WTC11 (cell line): Measurements from ENCODE around the gene AGBL4. TPM values are rescaled to one million over a fixed set of nuclear protein-coding genes. Genes with fewer than 3 reads are reported as not detected.

Source experiments
- ATAC-seq: fragments of 200-7000 bp; cut with Tn5 transposase; 2 replicates; pipeline ENCODE4 v1.10.0; 2021; ENCODE audit warnings: mild to moderate bottlenecking, moderate library complexity
- CTCF ChIA-PET: fragments of 300-600 bp; sonication (Branson Sonifier 250); formaldehyde crosslinking; loops from one replicate; lab custom pipeline; 2021; ENCODE audit warnings: antibody characterized with exemption; lab: Charles Lee
- POLR2A ChIA-PET: fragments of 350-600 bp; sonication (Branson Sonifier 250); formaldehyde crosslinking; loops from one replicate; lab custom pipeline; 2021; ENCODE audit warnings: antibody characterized with exemption; lab: Charles Lee
- DNase-seq: peaks from one replicate; pipeline ENCODE4 v3.0.0; 2021; ENCODE audit warnings: low spot score
- H3K27ac Mint-ChIP-seq: 2 replicates; pipeline ENCODE4 v1.8.0; 2021; ENCODE audit warnings: mixed read lengths
- H3K27me3 Mint-ChIP-seq: 2 replicates; pipeline ENCODE4 v1.8.0; 2021; ENCODE audit warnings: low read depth, mild to moderate bottlenecking, moderate library complexity, mixed read lengths
- H3K36me3 Mint-ChIP-seq: 2 replicates; pipeline ENCODE4 v1.8.0; 2021; ENCODE audit warnings: mixed read lengths
- H3K4me1 Mint-ChIP-seq: 2 replicates; pipeline ENCODE4 v1.8.0; 2022; ENCODE audit warnings: mixed read lengths
- H3K4me3 Mint-ChIP-seq: 2 replicates; pipeline ENCODE4 v1.8.0; 2021; ENCODE audit warnings: mild to moderate bottlenecking, moderate library complexity, mixed read lengths
- H3K9me3 Mint-ChIP-seq: 2 replicates; pipeline ENCODE4 v1.8.0; 2021; ENCODE audit warnings: mixed read lengths
- AFF4 ChIP-seq: sonication (generic); formaldehyde crosslinking; IDR thresholded peaks from 2 replicates; pipeline ENCODE4 v1.8.1; 2023; ENCODE audit warnings: mild to moderate bottlenecking, missing genetic modification reagents, borderline replicate concordance
- CBFB ChIP-seq: sonication (generic); formaldehyde crosslinking; IDR thresholded peaks from 2 replicates; pipeline ENCODE4 v1.8.1; 2022; ENCODE audit warnings: mild to moderate bottlenecking, low read depth, missing genetic modification reagents
- CDX4 ChIP-seq: fragments of 250-450 bp; sonication (Bioruptor Pico); IDR thresholded peaks from 2 replicates; pipeline ENCODE4 v1.9.0; 2021; ENCODE audit warnings: moderate library complexity, mild to moderate bottlenecking, inconsistent platforms, borderline replicate concordance
- CREB1 ChIP-seq: sonication (generic); formaldehyde crosslinking; IDR thresholded peaks from 2 replicates; pipeline ENCODE4 v1.8.0; 2023; ENCODE audit warnings: mild to moderate bottlenecking, missing genetic modification reagents
- FOXK1 ChIP-seq: sonication (generic); formaldehyde crosslinking; IDR thresholded peaks from 2 replicates; pipeline ENCODE4 v1.8.0; 2022; ENCODE audit warnings: mild to moderate bottlenecking, moderate library complexity, missing genetic modification reagents
- FOXP4 ChIP-seq: sonication (generic); formaldehyde crosslinking; IDR thresholded peaks from 2 replicates; pipeline ENCODE4 v1.8.0; 2022; ENCODE audit warnings: mild to moderate bottlenecking, missing genetic modification reagents
- GABPB1 ChIP-seq: sonication (generic); formaldehyde crosslinking; IDR thresholded peaks from 2 replicates; pipeline ENCODE4 v1.8.1; 2023; ENCODE audit warnings: mild to moderate bottlenecking, missing genetic modification reagents
- GTF2I ChIP-seq: fragments of 250-450 bp; sonication (Bioruptor Pico); conservative IDR thresholded peaks from 2 replicates; pipeline ENCODE4 v1.4.0; 2021; ENCODE audit warnings: mild to moderate bottlenecking
- MAX ChIP-seq: sonication (generic); formaldehyde crosslinking; IDR thresholded peaks from 2 replicates; pipeline ENCODE4 v1.8.0; 2022; ENCODE audit warnings: mild to moderate bottlenecking, missing genetic modification reagents
- MYBL2 ChIP-seq: sonication (generic); formaldehyde crosslinking; IDR thresholded peaks from 2 replicates; pipeline ENCODE4 v1.8.1; 2023; ENCODE audit warnings: mild to moderate bottlenecking, moderate library complexity, missing genetic modification reagents
- NR3C1 ChIP-seq: sonication (generic); formaldehyde crosslinking; conservative IDR thresholded peaks from 2 replicates; pipeline ENCODE4 v1.8.1; 2023; ENCODE audit warnings: low read depth, mild to moderate bottlenecking, missing genetic modification reagents
- ZBTB21 ChIP-seq: sonication (generic); formaldehyde crosslinking; IDR thresholded peaks from 2 replicates; pipeline ENCODE4 v1.8.1; 2023; ENCODE audit warnings: mild to moderate bottlenecking, missing genetic modification reagents, borderline replicate concordance
- ZNF121 ChIP-seq: sonication (generic); formaldehyde crosslinking; IDR thresholded peaks from 2 replicates; pipeline ENCODE4 v1.8.0; 2023; ENCODE audit warnings: missing genetic modification reagents
- total RNA-seq: library from RNA; stranded (reverse); gene quantifications from 3 replicates; pipeline ENCODE4 v1.2.3, GENCODE V29; 2021
- TF ChIP-seq, protein P1 (sequence below): fragments of 250-450 bp; sonication (Bioruptor Pico); conservative IDR thresholded peaks from 2 replicates; pipeline ENCODE4 v1.9.0; 2021; ENCODE audit warnings: mild to moderate bottlenecking
- TF ChIP-seq, protein P2 (sequence below): sonication (generic); formaldehyde crosslinking; IDR thresholded peaks from 2 replicates; pipeline ENCODE4 v1.8.1; 2022; ENCODE audit warnings: low read depth, missing genetic modification reagents, borderline replicate concordance

The AGBL4 gene
- total RNA-seq, 1 experiment from 2014 or later, result 0.87 TPM

DNA sequence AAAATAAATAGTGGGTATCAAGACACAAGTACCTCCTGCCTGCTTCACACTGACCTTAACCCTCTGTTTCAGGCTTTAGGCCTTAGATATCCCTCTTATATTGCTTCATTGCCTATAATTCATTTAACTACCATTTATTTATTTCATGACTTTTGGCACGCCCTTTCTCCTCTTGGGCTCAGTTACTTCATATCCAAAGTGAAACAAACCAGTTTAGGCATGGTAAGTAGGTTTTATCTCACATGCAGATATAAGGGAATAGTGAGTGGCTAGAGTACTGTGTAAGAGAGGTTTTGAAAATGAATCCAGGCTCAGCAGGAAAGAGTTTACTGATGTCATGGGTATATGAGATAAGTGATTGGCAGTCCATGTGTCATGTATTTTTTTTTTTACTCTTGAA lies 1177.3 kb downstream of the AGBL4 start:
- Mint-ChIP-seq H3K36me3 (no peaks in the 10 kb centered on the region), H3K27me3 (no peaks in the 10 kb centered on the region), H3K4me1 (peaks cover 11% of the 10 kb centered on the region), H3K4me3 (no peak overlapping the region), H3K9me3 (no peaks in the 10 kb centered on the region), H3K27ac (no peak overlapping the region)
- DNase-seq (no peak), ATAC-seq (no peak)
- ChIA-PET POLR2A (no interaction called here), CTCF (no interaction called here)
- TF ChIP-seq GTF2I (CRISPR knock-in tag) (no peak), CBFB (CRISPR knock-in tag) (no peak), CDX4 (CRISPR knock-in tag) (no peak), ZNF121 (CRISPR knock-in tag) (no peak), MAX (CRISPR knock-in tag) (no peak), CREB1 (CRISPR knock-in tag) (no peak), FOXK1 (CRISPR knock-in tag) (no peak), GABPB1 (CRISPR knock-in tag) (no peak)

- no peaks in the 10 kb centered on the region for H3K36me3 Mint-ChIP-seq
- no peaks in the 10 kb centered on the region for H3K9me3 Mint-ChIP-seq
- no peak for DNase-seq
- no peak overlapping the region for H3K27ac Mint-ChIP-seq
- CTCF ChIA-PET, result no interaction called here
- H3K4me1 Mint-ChIP-seq, result peaks cover 8% of the 10 kb centered on the region
- no peaks in the 10 kb centered on the region for H3K27me3 Mint-ChIP-seq
- no peak overlapping the region for H3K4me3 Mint-ChIP-seq
- no peak for ATAC-seq
- POLR2A ChIA-PET, result no interaction called here
- no peak for TF ChIP-seq AFF4 (CRISPR knock-in tag)
- TF ChIP-seq, protein P1, sequence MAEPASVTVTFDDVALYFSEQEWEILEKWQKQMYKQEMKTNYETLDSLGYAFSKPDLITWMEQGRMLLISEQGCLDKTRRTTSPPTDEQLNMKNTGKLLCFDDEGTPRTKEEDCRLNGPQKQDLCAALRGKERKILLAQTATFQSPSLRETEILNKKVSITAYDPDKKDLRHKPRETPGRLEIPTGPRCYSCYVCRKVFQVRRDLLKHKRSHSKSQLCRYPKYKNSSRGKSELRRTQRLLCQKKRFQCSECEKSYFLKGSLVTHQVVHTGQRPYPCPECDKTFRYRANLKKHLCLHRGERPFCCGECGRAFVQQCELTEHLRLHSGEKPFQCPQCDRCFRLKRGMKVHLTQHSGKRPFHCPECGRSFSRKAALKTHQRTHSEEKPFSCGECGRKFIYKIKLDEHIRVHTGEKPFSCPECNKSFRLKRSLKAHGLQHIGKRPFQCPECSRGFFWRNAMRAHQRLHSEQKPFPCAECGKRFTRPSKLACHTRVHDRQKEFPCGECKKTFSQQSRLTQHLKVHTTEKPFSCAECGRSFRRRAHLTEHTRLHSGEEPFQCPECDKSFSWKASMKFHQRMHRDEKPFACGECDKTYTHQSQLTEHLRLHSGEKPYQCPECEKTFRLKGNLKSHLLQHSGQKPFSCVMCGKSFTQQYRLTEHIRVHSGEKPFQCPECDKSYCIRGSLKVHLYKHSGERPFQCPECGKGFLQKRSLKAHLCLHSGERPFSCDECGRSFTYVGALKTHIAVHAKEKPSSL (CRISPR knock-in tag), result no peak
- TF ChIP-seq ZBTB21 (CRISPR knock-in tag), result no peak
- no peak for TF ChIP-seq FOXP4 (CRISPR knock-in tag)
- no peak for TF ChIP-seq NR3C1
- TF ChIP-seq MYBL2 (CRISPR knock-in tag), result no peak
- TF ChIP-seq, protein P2, sequence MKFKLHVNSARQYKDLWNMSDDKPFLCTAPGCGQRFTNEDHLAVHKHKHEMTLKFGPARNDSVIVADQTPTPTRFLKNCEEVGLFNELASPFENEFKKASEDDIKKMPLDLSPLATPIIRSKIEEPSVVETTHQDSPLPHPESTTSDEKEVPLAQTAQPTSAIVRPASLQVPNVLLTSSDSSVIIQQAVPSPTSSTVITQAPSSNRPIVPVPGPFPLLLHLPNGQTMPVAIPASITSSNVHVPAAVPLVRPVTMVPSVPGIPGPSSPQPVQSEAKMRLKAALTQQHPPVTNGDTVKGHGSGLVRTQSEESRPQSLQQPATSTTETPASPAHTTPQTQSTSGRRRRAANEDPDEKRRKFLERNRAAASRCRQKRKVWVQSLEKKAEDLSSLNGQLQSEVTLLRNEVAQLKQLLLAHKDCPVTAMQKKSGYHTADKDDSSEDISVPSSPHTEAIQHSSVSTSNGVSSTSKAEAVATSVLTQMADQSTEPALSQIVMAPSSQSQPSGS, result no peak
Measured at GRCh38 chr1:48844187-48844586, 1179.6 kb downstream of the AGBL4 start.
